Ammon's horn (tissue), 1 donor: ENCODE data around the gene CISH.

Experiments
- DNase-seq: peaks from one replicate; pipeline ENCODE4 v3.0.0-alpha.2; 2016; ENCODE audit warnings: low spot score

The CISH gene

GRCh38 chr3:50571486-50571885 is 40.1 kb downstream of the CISH start:
- no peak for DNase-seq

- no peak for DNase-seq
Observed at GRCh38 chr3:50570508-50571279, 40.9 kb downstream of the CISH start.

- DNase-seq = peak; percentile 94
Observed at GRCh38 chr3:50568947-50569749, 42.4 kb downstream of the CISH start, which contains the start of gene HEMK1. HEMK1 (plus strand) TSS chr3:50569522; CDS start chr3:50571105, 1,583 bp downstream.

GRCh38 chr3:50567386-50568167 is 44.0 kb downstream of the CISH start, which contains the start of gene C3orf18:
C3orf18 (minus strand) TSS chr3:50567747; CDS start chr3:50565699, 2,048 bp downstream.
- DNase-seq = peak; percentile 93

GRCh38 chr3:50567011-50567385 is 44.6 kb downstream of the CISH start:
- no peak for DNase-seq

GRCh38 chr3:50564321-50564720 is 47.3 kb downstream of the CISH start:
- no peak for DNase-seq

- DNase-seq = no peak
Observed at GRCh38 chr3:50563867-50564266, 47.7 kb downstream of the CISH start.

- no peak for DNase-seq
Observed at GRCh38 chr3:50562861-50563260, 48.7 kb downstream of the CISH start.

GRCh38 chr3:50559702-50560101 is 51.9 kb downstream of the CISH start:
- DNase-seq = no peak

GRCh38 chr3:50557915-50558314 is 53.7 kb downstream of the CISH start:
- DNase-seq = no peak

- no peak for DNase-seq
Observed at GRCh38 chr3:50557106-50557505, 54.5 kb downstream of the CISH start.
